Activated CD4-positive, alpha-beta T cell treated with anti-CD3 and anti-CD28 coated beads for 1 hour (primary cell): ENCODE data around the gene NCK2.

ENCODE experiments used
- DNase-seq: peaks from one replicate; pipeline ENCODE4 v3.0.0-alpha.2; 2020

Gene NCK2

DNA sequence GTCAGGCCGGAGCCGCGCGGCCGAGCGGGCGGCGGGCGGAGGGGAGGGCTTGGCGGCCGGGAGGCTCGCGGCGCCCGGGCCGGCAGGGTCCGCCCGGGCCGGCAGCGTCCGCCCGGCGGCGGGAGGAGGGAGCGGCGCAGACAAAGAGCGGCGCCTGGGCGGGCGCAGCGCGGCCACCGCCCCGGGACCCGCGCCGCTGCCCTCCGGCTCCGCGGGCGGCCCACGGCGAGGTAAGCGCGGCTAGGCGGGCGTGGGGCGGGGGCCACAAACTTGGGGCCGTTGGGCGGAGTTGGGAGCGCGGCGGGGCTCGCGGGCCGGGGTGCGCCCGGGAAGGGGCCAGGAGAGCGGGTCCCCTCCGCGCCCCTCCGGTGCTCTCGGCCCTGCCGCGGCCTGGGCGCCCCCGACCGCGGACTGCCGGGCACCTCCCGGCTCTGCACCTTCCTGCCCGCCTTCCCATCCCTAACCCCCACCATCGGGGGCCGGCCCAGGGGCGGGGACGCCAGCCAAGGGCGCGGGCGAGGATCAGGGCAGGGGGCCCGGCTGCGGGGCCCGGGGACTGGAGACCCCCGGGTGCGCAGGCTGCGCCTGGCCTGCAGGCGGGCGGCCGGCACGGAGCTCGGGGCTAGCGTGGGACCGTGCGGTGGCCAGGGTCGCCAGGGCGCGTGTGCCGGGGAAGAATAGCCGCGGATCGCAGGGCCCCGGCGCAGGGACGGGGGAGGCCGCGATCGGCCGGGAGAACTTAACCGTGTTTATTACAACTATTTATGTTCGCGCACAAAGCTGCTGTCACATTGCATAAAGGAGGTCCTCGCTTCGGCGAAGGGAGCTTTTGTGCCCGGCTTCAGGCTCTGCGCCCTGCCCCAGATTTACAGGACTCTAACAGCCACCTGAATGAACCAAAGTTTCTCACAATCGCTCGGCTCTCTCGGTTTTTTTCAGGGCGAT lies at the start of gene NCK2:
Gene NCK2 (plus strand): TSS at position 4 of the 945 bp plus-strand sequence. CDS start 110,152 bp downstream, outside the sequence.
- no peak for DNase-seq

- DNase-seq: no peak
Measured at GRCh38 chr2:105697781-105698449, 46.8 kb upstream of the NCK2 start.

GRCh38 chr2:105698820-105699219 lies 45.9 kb upstream of the NCK2 start:
- DNase-seq: no peak

DNA sequence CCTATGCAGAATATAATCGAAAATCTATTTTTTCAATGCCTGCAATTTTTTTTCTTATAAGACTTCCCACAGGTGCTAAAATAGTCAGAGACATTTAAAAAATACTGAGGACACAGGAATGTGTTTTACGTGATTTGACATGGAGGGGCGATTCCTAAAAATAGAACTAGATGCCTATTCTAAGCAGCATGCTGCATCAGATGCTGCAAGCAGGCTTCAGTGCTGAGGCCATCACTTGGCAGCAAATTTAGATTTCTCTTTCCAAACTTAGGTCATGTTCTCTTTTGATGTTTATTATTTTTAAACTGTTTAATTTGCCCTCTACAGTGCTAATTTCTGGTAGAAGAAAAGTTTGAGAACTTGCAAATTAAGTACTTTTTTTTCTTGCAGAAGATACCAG lies 43.7 kb upstream of the NCK2 start:
- DNase-seq: no peak

DNA sequence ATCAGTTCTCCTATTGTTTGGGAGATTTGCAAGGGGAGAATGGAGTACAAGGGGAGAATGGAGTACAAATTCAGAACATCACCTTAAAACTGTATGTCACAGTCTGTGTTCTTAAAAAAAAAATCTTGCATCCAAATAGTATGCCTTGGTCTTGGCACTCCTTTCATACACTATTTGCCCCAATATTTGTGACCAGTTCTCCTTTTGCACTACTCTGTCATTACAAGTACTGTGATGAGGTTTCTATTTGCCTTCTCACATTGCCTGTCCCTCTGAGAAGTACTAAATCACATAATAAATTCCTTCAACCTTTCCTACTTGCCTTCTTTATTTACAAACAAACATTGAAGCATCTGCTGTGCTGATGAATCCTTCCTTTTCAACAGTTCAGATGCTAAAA lies 36.0 kb upstream of the NCK2 start:
- DNase-seq: no peak

GRCh38 chr2:105711394-105711793 lies 33.3 kb upstream of the NCK2 start:
- DNase-seq: no peak

- DNase-seq: no peak
Measured at GRCh38 chr2:105712166-105712915, 32.4 kb upstream of the NCK2 start.

- DNase-seq: no peak
Measured at GRCh38 chr2:105712981-105713596, 31.6 kb upstream of the NCK2 start.

GRCh38 chr2:105714141-105714540 lies 30.6 kb upstream of the NCK2 start:
- no peak for DNase-seq

DNA sequence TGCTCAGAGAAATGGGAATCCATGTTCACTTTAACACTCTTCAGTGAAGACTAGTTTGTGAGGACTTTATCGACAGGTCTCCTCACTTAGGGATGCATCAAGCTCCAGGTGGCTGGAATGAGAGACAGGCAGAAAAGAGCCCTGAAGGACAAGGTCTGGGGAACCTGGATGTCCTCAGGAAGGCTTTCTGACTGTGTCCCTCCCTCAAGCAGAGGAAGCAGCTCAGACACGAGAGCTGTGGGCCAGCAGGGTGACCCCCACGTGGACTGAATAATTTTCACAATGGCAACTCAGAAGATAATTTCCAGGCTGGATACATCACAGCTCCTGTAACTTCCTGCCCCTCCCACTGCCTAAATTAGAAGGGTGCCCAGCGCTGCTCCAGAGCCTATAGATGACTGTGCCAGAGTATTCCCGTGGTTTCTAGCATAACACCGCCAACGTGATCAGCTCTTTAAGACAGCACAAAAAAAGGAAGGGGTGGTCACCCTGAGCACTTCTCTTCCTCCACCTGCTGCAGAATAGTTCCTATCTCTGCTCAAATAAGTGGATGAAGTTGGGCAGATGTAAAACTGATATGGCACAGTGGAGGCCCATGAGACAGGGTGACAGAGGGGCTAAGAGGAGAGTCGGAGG lies 25.7 kb upstream of the NCK2 start:
- no peak for DNase-seq

- DNase-seq: no peak
Measured at GRCh38 chr2:105721991-105722511, 22.7 kb upstream of the NCK2 start.

DNA sequence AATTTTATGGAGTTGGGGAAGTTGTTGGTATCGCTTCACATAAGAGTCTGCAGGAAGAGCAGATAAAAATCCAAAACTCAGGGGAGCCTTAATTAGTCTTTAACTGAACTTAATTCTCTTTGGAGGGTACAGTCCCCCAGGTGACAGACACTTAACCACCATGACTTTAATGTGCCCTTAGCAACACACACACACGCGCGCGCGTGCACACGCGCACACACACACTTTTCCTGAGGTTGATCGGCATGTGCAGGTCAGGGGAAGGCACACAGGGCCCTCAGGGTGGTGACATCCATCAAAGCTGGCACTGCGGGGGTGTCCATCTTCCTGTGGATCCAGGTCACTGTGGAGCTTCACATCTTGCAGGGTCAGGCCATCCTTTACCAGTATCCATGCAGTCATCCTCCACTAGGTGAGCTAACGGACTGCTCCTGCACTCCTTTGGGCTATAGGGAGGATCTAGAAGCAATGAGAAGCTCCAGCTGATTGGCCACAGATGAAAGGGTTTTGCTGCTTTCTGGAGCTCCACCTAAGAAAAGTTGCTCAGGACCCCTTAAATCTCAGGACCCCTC lies 21.9 kb upstream of the NCK2 start:
- no peak for DNase-seq

DNA sequence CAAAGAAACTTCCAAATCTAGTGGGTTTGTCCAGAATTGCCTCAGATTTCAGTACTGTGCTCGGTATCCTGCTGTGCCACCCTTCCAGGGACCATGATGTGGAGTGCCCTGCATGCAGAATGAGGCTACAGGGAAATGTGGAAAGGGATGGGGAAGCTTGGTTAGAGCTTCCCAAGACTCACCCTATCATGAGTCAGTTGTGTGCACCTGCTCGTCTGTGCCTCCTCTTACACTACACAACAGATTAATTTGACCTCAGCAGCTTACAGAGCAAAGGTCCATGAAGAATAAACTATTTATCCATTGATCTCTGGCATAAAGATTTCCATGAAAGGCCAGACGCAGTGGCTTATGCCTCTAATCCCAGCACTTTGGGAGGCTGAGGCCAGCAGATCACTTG lies 21.3 kb upstream of the NCK2 start:
- no peak for DNase-seq

DNA sequence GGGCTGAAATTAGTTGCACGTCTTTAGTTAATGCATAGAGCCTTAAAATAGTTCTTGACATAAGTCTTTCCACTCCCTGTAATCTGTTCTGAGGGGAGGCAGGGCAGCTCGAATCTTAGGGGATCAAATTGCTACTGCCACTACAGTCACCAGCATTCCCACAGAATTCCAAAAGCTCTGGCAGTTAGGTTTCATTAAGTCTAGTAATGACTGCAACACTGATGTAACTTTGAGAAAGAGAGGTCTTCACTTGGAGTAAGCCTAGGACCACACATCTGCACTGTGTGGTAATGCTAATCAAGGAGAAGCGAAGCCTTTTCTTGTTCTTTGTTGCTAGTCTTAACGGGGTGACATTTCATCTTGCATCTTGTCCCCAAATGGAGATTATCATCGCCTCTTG lies 19.3 kb upstream of the NCK2 start:
- DNase-seq: no peak

DNA sequence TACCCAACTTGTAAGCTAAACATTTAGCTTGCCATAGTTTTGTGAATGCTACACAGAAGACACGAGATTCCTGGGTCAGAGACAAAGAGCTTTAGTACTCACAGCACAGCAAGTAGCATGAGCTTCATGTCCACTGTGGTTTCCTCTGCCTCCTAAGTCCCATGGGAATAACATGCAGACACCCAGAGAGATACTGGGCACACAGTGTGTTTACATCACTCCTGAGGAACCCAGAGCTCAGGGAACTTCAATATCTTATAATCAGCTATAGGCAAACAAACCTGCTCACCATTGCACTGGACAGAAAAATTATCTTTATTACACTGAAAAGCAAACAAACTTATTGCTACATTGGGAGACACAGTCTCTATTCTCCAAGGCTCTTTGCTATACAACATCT lies 14.5 kb upstream of the NCK2 start:
- no peak for DNase-seq

GRCh38 chr2:105731511-105731910 lies 13.2 kb upstream of the NCK2 start:
- DNase-seq: no peak

DNA sequence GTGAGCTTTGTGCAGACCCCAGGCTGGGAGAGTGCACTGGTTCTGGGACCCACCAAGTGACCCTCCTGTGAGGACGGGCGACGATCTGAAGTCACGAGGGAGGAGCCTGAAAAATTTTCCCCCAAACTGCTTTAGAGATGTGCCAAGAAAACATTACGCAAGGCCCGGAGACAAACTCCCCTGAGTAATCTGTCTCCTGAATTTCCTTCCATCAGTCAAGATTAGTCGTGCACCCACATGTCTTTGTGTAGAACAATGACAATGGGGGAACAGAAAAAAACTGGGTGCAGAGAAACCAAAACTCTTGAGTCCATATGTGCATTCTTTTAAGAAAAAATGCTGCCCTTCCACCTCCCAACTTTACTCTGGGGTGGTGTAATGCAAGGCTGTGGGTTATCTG lies 12.6 kb upstream of the NCK2 start:
- DNase-seq: no peak

DNA sequence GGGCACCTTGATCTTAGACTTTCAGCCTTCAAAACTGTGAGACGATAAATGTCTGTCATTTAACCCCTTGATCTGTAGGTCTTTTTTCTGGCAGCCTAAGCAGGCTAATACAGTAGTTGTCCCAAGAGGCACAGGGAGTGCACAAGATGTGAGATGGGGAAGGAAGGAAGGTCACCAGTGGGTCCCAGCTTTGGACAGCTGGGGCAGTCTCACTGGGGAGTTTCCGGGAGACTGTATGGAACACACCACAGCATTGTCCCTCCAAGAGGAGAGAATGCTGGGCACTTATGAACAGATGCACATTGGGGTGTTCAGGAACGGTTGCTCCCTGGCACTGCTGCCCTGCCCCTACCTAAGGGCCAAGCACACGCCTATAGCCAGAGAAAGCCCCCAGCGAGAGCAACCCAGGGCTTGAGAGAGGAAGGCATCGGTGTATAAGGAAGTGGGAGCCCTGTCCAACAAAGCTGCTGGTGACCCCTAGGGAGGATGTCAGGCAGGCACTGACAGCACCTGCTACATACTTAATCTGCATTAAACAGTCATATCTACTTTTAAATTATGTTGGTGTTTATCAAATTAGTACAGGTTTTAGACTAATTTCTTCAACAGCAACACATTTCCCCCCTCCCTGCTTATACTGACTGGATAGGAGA lies 11.6 kb upstream of the NCK2 start:
- DNase-seq: no peak

- DNase-seq: no peak
Measured at GRCh38 chr2:105733875-105734274, 10.8 kb upstream of the NCK2 start.

DNA sequence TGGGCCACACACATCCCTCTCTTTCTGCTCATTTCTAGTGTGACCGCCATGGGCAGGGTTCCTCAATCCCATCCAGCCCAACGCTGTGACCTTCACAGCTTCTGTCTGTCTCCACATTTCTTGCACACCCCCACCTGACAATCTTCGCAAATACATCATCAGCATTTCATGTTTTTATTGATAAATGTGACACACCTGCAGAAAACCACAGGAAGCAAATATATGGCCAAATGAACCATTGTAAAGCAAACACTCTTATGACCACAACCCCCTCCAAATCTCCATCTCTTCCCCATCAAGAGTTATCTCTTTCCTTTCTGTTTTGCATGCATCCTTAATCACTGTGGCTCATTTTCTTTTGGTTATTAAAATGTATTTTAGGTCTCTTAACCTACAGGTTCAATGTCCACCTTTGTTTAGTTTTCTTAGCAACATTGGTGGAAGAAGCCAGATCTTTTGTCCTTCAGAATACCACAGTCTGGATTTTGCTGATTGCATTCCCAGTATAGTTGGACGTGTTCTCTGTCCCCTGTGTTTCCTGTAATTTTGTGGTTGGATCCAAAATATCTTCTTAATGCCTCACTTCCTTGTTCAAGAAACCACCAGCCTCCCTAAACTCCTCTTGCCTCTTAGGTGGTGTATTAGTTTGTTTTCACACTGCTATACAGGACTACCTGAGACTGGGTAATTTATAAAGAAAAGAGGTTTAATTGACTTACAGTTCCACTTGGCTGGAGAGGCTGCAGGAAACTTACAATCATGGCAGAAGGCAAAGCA lies 9.8 kb upstream of the NCK2 start:
- DNase-seq: no peak

- DNase-seq: no peak
Measured at GRCh38 chr2:105736145-105736544, 8.6 kb upstream of the NCK2 start.
